ENCODE results near the gene FOXL3. TPM values are rescaled to one million over a fixed set of nuclear protein-coding genes. Genes with fewer than 3 reads are reported as not detected.

FOXL3 gene
- total and polyA plus RNA-seq, 4 donors, result not detected

DNA sequence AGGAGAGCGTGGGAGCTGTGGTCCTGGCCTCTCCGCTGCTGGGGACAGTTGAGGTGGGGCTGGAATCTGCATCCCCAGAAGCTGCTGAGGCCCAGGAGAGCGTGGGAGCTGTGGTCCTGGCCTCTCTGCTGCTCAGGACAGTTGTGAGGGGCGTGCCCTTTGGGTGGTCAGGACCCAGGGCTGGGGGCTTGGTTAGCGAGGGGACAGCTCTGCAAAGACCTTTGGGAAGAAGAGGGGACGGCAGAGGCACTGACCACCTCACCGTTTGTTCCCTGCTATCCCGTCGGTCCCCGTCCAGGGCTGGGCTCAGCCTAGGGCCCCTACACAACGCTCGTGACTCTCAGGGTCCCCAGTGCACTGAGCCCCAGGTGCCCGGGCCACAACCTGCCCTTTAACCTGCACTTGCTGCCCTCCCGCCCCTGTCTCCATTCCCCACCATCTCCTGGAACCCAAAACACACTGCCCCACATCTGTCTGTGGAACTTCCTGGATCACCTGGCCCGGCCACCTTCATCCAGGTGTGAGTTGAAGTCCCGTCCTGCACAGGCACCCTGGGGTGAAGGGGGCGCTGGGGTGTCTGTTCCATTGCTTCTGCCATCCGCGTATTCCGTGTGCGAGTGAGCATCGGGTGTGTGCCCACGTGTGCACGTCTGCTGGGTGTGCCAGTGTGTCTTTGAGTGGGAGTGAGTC is 14.1 kb downstream of the FOXL3 start:
- Histone ChIP-seq H3K36me3 (ENCODE audit: control insufficient read depth in 4 of 4, insufficient read depth in 3 of 4, low read depth in 1 of 4, low read length in 3 of 4) (no peaks in the 10 kb centered on the region), H3K27ac (ENCODE audit: low read depth in 1 of 2, low read length in 2 of 2) (no peak overlapping the region), H3K27me3 (ENCODE audit: control insufficient read depth in 4 of 4, insufficient read depth in 4 of 4, low read length in 3 of 4) (no peaks in the 10 kb centered on the region), H3K9me3 (ENCODE audit: control insufficient read depth in 4 of 4, low read length in 3 of 4) (no peaks in the 10 kb centered on the region), H3K9ac (ENCODE audit: low read depth in 1 of 2, low read length in 2 of 2) (no peak overlapping the region), H3K4me1 (ENCODE audit: control insufficient read depth in 4 of 4, insufficient read depth in 4 of 4, low read length in 3 of 4) (no peaks in the 10 kb centered on the region), H3K4me3 (ENCODE audit: low read depth in 1 of 3, low read length in 3 of 3) (no peak overlapping the region)
- WGBS, result 90% methylated on average over 24 of the region's 24 CpGs
- TF ChIP-seq EGR1 (IDR thresholded peaks at IDR 0.05; ENCODE audit: low read depth in 2 of 2) (no peak), SP1 (IDR thresholded peaks at IDR 0.05) (no peak), GABPA (IDR thresholded peaks at IDR 0.05 in 1 of 2, conservative IDR thresholded peaks at IDR 0.05 in 1 of 2) (no peak), RXRA (IDR thresholded peaks at IDR 0.05) (no peak), TAF1 (conservative IDR thresholded peaks at IDR 0.05) (no peak), HNF4G (IDR thresholded peaks at IDR 0.05) (no peak), FOXA1 (IDR thresholded peaks at IDR 0.05) (no peak)
- TF ChIP-seq, protein P1, sequence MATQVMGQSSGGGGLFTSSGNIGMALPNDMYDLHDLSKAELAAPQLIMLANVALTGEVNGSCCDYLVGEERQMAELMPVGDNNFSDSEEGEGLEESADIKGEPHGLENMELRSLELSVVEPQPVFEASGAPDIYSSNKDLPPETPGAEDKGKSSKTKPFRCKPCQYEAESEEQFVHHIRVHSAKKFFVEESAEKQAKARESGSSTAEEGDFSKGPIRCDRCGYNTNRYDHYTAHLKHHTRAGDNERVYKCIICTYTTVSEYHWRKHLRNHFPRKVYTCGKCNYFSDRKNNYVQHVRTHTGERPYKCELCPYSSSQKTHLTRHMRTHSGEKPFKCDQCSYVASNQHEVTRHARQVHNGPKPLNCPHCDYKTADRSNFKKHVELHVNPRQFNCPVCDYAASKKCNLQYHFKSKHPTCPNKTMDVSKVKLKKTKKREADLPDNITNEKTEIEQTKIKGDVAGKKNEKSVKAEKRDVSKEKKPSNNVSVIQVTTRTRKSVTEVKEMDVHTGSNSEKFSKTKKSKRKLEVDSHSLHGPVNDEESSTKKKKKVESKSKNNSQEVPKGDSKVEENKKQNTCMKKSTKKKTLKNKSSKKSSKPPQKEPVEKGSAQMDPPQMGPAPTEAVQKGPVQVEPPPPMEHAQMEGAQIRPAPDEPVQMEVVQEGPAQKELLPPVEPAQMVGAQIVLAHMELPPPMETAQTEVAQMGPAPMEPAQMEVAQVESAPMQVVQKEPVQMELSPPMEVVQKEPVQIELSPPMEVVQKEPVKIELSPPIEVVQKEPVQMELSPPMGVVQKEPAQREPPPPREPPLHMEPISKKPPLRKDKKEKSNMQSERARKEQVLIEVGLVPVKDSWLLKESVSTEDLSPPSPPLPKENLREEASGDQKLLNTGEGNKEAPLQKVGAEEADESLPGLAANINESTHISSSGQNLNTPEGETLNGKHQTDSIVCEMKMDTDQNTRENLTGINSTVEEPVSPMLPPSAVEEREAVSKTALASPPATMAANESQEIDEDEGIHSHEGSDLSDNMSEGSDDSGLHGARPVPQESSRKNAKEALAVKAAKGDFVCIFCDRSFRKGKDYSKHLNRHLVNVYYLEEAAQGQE (IDR thresholded peaks at IDR 0.05), result no peak
- TF ChIP-seq, protein P2, sequence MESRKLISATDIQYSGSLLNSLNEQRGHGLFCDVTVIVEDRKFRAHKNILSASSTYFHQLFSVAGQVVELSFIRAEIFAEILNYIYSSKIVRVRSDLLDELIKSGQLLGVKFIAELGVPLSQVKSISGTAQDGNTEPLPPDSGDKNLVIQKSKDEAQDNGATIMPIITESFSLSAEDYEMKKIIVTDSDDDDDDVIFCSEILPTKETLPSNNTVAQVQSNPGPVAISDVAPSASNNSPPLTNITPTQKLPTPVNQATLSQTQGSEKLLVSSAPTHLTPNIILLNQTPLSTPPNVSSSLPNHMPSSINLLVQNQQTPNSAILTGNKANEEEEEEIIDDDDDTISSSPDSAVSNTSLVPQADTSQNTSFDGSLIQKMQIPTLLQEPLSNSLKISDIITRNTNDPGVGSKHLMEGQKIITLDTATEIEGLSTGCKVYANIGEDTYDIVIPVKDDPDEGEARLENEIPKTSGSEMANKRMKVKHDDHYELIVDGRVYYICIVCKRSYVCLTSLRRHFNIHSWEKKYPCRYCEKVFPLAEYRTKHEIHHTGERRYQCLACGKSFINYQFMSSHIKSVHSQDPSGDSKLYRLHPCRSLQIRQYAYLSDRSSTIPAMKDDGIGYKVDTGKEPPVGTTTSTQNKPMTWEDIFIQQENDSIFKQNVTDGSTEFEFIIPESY (IDR thresholded peaks at IDR 0.05), result no peak
- DNase-seq (ENCODE audit: low spot score), result no peak

DNA sequence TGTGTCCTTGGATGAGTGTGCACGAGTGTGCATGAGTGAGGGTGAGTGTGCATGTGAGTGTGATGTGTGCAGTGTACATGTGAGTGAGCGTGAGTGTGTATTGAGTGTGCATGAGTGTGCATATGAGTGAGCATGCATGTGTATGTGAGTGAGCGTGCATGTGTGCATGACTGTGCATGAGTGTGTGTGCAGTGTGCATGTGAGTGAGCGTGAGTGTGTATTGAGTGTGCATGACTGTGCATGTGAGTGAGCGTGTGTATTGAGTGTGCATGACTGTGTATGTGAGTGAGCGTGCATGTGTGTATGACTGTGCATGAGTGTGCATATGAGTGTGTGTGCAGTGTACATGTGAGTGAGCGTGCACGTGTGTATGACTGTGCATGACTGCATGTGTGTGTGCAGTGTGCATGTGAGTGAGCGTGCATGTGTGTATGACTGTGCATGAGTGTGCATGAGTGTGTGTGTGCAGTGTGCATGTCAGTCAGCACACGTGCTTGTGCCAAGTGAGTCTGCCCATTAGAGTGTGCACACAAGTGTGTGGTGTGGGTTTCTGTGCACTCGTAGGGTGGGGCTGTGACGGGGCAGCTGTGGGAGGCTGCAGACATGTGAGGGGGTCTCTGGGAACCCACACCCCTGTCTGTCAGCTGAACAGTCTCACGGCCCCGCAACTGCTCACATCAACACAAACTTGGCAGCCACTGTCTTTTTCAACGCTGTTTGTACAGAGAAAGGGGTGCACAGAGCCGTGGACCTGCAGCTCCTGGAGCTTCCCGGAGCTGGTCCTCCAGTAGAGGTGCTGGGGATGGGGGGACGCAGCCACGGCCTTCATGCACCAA is 14.8 kb downstream of the FOXL3 start:
- no peak for DNase-seq (ENCODE audit: low spot score)
- no peak overlapping the region for H3K27ac ChIP-seq (ENCODE audit: low read depth in 1 of 2, low read length in 2 of 2)
- no peaks in the 10 kb centered on the region for H3K9me3 ChIP-seq (ENCODE audit: control insufficient read depth in 4 of 4, low read length in 3 of 4)
- no peaks in the 10 kb centered on the region for H3K36me3 ChIP-seq (ENCODE audit: control insufficient read depth in 4 of 4, insufficient read depth in 3 of 4, low read depth in 1 of 4, low read length in 3 of 4)
- H3K27me3 ChIP-seq (ENCODE audit: control insufficient read depth in 4 of 4, insufficient read depth in 4 of 4, low read length in 3 of 4), result no peaks in the 10 kb centered on the region
- WGBS, result 84% methylated on average over 19 of the region's 19 CpGs
- H3K4me1 ChIP-seq (ENCODE audit: control insufficient read depth in 4 of 4, insufficient read depth in 4 of 4, low read length in 3 of 4), result no peaks in the 10 kb centered on the region
- no peak for TF ChIP-seq EGR1 (IDR thresholded peaks at IDR 0.05; ENCODE audit: low read depth in 2 of 2)
- TF ChIP-seq JUND (IDR thresholded peaks at IDR 0.05), result no peak
- no peak for TF ChIP-seq HNF4G (IDR thresholded peaks at IDR 0.05)
- no peak for TF ChIP-seq NR2F2 (IDR thresholded peaks at IDR 0.05)
- TF ChIP-seq FOXA1 (IDR thresholded peaks at IDR 0.05), result no peak
- no peak for TF ChIP-seq HNF4A (conservative IDR thresholded peaks at IDR 0.05)
- TF ChIP-seq, protein P3, sequence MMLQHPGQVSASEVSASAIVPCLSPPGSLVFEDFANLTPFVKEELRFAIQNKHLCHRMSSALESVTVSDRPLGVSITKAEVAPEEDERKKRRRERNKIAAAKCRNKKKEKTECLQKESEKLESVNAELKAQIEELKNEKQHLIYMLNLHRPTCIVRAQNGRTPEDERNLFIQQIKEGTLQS (IDR thresholded peaks at IDR 0.05), result no peak
- TF ChIP-seq TAF1 (conservative IDR thresholded peaks at IDR 0.05), result no peak
- TF ChIP-seq RAD21 (IDR thresholded peaks at IDR 0.05), result no peak
- H3K4me3 ChIP-seq (ENCODE audit: low read depth in 1 of 3, low read length in 3 of 3), result no peak overlapping the region
- no peak overlapping the region for H3K9ac ChIP-seq (ENCODE audit: low read depth in 1 of 2, low read length in 2 of 2)

Data from liver (tissue), 9 donors.